Progenitor cell of endocrine pancreas (in vitro differentiated cells): ENCODE results near the gene BUB1B. TPM values are rescaled to one million over a fixed set of nuclear protein-coding genes. Genes with fewer than 3 reads are reported as not detected.

Experiments used
- DNase-seq: peaks from one replicate; pipeline ENCODE4 v3.0.0; 2021; ENCODE audit warnings: low spot score; ENCODE audit not compliant: unreplicated experiment
- H3K27ac Mint-ChIP-seq: 2 replicates; pipeline ENCODE4 v1.8.0; 2021; ENCODE audit warnings: mild to moderate bottlenecking, moderate library complexity, mixed read lengths
- H3K27me3 Mint-ChIP-seq: 2 replicates; pipeline ENCODE4 v1.8.0; 2021; ENCODE audit warnings: mixed read lengths
- H3K36me3 Mint-ChIP-seq: 2 replicates; pipeline ENCODE4 v1.8.0; 2022; ENCODE audit warnings: mixed read lengths; ENCODE audit not compliant: insufficient read depth
- H3K4me1 Mint-ChIP-seq: 2 replicates; pipeline ENCODE4 v1.8.0; 2021; ENCODE audit warnings: low read depth, mixed read lengths
- H3K4me3 Mint-ChIP-seq: 2 replicates; pipeline ENCODE4 v1.8.0; 2021; ENCODE audit warnings: low read depth, mild to moderate bottlenecking, moderate library complexity, mixed read lengths
- H3K9me3 Mint-ChIP-seq: 2 replicates; pipeline ENCODE4 v1.8.0; 2021; ENCODE audit warnings: low read depth, mixed read lengths
- total RNA-seq: library from RNA; stranded (reverse); gene quantifications from 2 replicates; pipeline ENCODE4 v1.2.1, GENCODE V29; 2021
- TF ChIP-seq, protein P1 (sequence below): fragments of 200-600 bp; sonication (generic); IDR thresholded peaks from one replicate; pipeline ENCODE4 v1.5.0; 2021; ENCODE audit warnings: antibody characterized with exemption, mild to moderate bottlenecking; ENCODE audit not compliant: unreplicated experiment

Gene BUB1B
- total RNA-seq, 1 donor from 2014 or later = 42.6 TPM

DNA sequence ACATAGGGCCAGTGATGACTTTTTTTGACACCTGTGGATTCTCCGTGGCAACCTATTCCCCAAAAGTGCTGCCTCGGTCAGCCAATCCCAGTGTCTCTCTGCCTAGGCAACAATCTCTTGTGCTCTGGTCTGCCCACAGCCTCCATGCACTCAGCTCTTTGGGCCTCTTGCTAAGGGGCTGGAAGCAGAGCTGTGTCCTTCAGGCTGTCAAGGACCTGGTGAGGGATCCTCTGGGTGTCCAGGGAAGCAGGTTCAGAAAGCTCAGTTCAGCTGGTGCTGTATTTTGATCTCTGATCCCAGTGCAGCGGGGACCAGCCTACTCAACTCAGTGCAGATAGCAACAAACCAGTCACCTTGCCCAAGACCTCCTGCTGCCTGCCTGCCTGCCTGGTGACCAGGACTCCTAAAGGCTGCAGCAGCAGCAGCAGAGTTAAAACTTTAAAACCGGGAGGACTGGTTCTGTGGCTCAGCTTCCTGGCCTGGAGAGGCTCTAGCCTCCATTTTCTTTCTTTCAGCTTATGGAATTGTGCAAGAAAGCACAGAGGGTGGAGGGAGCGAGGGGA lies 84.2 kb downstream of the BUB1B start:
- peaks cover 15% of the 10 kb centered on the region for H3K27me3 Mint-ChIP-seq
- TF ChIP-seq, protein P1, sequence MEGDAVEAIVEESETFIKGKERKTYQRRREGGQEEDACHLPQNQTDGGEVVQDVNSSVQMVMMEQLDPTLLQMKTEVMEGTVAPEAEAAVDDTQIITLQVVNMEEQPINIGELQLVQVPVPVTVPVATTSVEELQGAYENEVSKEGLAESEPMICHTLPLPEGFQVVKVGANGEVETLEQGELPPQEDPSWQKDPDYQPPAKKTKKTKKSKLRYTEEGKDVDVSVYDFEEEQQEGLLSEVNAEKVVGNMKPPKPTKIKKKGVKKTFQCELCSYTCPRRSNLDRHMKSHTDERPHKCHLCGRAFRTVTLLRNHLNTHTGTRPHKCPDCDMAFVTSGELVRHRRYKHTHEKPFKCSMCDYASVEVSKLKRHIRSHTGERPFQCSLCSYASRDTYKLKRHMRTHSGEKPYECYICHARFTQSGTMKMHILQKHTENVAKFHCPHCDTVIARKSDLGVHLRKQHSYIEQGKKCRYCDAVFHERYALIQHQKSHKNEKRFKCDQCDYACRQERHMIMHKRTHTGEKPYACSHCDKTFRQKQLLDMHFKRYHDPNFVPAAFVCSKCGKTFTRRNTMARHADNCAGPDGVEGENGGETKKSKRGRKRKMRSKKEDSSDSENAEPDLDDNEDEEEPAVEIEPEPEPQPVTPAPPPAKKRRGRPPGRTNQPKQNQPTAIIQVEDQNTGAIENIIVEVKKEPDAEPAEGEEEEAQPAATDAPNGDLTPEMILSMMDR = no peak
- no peak for DNase-seq
- peak overlapping the region; percentile 86 for H3K27ac Mint-ChIP-seq
- H3K4me3 Mint-ChIP-seq = no peak overlapping the region
- H3K4me1 Mint-ChIP-seq = peaks cover 13% of the 10 kb centered on the region
- no peaks in the 10 kb centered on the region for H3K36me3 Mint-ChIP-seq
- no peaks in the 10 kb centered on the region for H3K9me3 Mint-ChIP-seq

DNA sequence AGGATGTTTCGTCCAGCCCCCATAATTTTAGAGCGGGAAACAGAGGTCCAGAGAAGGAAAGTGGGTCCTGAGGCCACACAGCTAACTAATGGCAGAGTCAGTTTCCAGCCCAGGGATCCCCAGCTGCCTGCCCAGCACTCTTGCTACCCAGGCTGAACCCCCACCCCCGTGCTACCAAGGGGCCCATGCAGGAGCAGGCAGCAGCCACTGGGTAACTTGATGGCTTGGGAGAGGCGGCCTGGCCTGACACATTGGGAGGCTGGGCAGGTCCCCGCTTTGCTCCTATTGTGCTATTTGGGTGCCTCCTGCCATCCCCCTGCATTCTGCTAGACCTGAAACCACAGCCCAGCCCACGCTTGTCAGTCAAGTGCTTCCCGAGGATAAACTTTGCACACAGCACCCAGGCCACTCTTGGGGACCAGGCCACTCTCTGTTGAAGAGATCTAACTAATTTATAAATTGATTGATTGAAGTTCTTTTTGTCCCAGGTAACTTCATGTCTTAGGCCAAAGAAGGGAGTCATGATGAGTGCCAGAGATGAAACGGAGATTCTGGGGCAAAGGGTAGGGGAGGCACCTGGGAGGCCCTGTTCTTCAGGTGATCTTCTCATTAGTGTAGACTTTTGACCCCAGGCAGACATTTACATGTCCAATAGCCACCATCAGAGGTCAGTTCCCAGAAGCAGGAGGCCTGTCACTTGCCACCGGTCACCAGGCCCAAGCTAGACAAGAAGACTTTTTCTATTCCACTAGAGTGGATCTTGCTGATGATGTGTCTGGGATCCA lies 85.0 kb downstream of the BUB1B start:
- H3K4me1 Mint-ChIP-seq = peaks cover 13% of the 10 kb centered on the region
- no peak for DNase-seq
- no peak overlapping the region for H3K4me3 Mint-ChIP-seq
- H3K27ac Mint-ChIP-seq = peak overlapping the region; percentile 86
- TF ChIP-seq, protein P1 = no peak
- H3K36me3 Mint-ChIP-seq = no peaks in the 10 kb centered on the region
- H3K27me3 Mint-ChIP-seq = peaks cover 20% of the 10 kb centered on the region
- no peaks in the 10 kb centered on the region for H3K9me3 Mint-ChIP-seq

DNA sequence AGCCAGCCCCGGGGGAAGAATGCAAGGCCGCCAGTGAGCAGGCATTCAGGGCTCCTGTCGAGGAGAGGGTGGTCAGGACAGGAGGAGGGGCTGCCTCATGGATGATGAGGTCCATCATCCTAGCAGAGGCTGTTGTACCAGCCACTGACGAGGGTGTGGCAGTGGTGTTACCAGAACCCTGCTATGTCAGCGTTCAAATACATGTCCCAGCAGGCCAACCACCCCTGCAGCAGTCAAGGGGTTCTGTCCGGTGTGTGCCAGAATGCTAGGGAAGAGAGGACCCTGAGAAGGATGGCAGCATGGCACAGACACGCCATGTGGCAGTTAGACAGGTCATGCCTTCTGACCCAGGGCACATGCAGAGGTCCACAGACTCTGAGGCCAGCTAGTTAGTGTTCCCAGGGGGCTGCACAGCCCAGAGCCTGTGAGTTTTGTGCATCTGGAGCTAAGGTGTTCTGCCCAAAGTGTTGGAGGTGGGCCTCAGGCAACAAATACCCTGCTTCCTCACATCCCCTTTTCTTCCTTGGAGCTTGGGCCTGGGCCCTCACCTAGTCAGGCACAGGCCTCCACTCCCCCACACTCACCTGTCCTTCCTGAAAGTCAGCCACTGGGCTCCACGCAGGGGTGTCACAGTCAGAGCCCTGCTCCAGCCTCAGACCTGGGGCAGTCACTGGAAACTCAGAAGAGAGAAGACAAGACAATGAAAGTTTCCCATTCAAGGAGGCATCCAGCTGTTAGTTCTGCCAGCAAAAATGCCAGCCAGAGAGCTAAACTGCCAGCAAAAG lies 85.8 kb downstream of the BUB1B start:
- no peak for DNase-seq
- Mint-ChIP-seq H3K36me3 (no peaks in the 10 kb centered on the region), H3K4me1 (peaks cover 13% of the 10 kb centered on the region), H3K27ac (no peak overlapping the region), H3K4me3 (no peak overlapping the region), H3K27me3 (peaks cover 29% of the 10 kb centered on the region), H3K9me3 (no peaks in the 10 kb centered on the region)
- TF ChIP-seq, protein P1 = no peak

DNA sequence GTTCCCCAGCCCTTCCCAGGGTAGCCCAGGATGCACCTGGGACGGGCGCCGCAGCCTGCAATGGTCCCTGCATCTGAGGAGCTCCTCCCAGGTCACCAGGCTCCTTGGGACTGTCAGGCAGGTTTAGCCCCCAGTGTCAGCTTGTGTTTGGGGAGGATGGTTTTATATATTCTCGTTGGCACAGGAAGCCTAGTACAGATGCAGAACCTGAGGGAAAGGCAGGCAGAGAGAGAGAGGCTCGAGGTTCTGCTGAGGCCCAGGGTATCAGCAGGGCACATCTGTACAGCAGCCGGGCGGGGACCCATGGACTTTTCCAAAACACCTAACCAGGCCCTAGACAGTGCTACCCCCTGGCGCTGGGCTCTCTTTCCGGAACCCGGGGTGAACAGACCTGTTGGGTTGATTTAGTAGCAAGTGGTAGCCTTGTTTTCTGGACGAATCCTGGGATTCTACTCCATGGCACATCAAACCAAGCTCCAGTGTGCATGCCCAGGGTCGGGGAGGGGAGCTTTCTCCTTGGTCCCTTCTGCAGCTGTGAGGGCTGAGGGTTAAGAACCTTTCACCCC lies 86.6 kb downstream of the BUB1B start:
- Mint-ChIP-seq H3K9me3 (no peaks in the 10 kb centered on the region), H3K36me3 (no peaks in the 10 kb centered on the region), H3K27me3 (peaks cover 30% of the 10 kb centered on the region), H3K4me1 (peaks cover 13% of the 10 kb centered on the region), H3K27ac (peak overlapping the region; percentile 49), H3K4me3 (no peak overlapping the region)
- TF ChIP-seq, protein P1 = no peak
- no peak for DNase-seq
